Measurements from ENCODE around the gene ROBO3.

Gene ROBO3

GRCh38 chr11:124865181-124865901, at the start of gene ROBO3:
ROBO3 (plus strand) TSS chr11:124865432; CDS start chr11:124865578, 146 bp downstream.
- DNase-seq (ENCODE audit: low read depth), result no peak

- no peak for DNase-seq (ENCODE audit: low read depth)
These were observed 48.2 kb upstream of the ROBO3 start for GRCh38 chr11:124817036-124817435.

GRCh38 chr11:124821995-124822730, 43.1 kb upstream of the ROBO3 start:
- DNase-seq (ENCODE audit: low read depth), result no peak

- no peak for DNase-seq (ENCODE audit: low read depth)
These were observed 41.5 kb upstream of the ROBO3 start for GRCh38 chr11:124823512-124824376.

GRCh38 chr11:124825876-124826275, 39.4 kb upstream of the ROBO3 start:
- peak; percentile 26 for DNase-seq (ENCODE audit: low read depth)

- DNase-seq (ENCODE audit: low read depth), result peak; percentile 21
These were observed 35.2 kb upstream of the ROBO3 start for GRCh38 chr11:124829986-124830385.

- no peak for DNase-seq (ENCODE audit: low read depth)
These were observed 34.5 kb upstream of the ROBO3 start for GRCh38 chr11:124830749-124831148.

- no peak for DNase-seq (ENCODE audit: low read depth)
These were observed 33.3 kb upstream of the ROBO3 start for GRCh38 chr11:124831897-124832296.

GRCh38 chr11:124832571-124832970, 32.7 kb upstream of the ROBO3 start:
- no peak for DNase-seq (ENCODE audit: low read depth)

GRCh38 chr11:124834526-124835180, 30.6 kb upstream of the ROBO3 start:
- DNase-seq (ENCODE audit: low read depth), result no peak

GRCh38 chr11:124835918-124836317, 29.3 kb upstream of the ROBO3 start:
- DNase-seq (ENCODE audit: low read depth), result no peak

- peak; percentile 79 for DNase-seq (ENCODE audit: low read depth)
These were observed 27.8 kb upstream of the ROBO3 start for GRCh38 chr11:124837491-124837856.

- DNase-seq (ENCODE audit: low read depth), result no peak
These were observed 26.5 kb upstream of the ROBO3 start for GRCh38 chr11:124838805-124839127.

- DNase-seq (ENCODE audit: low read depth), result no peak
These were observed 25.9 kb upstream of the ROBO3 start for GRCh38 chr11:124839128-124839971.

- no peak for DNase-seq (ENCODE audit: low read depth)
These were observed 25.1 kb upstream of the ROBO3 start for GRCh38 chr11:124839972-124840621.

GRCh38 chr11:124840666-124841065, 24.6 kb upstream of the ROBO3 start:
- DNase-seq (ENCODE audit: low read depth), result no peak

- DNase-seq (ENCODE audit: low read depth), result peak; percentile 46
These were observed 24.0 kb upstream of the ROBO3 start for GRCh38 chr11:124841201-124841600.

GRCh38 chr11:124841840-124842239, 23.4 kb upstream of the ROBO3 start:
- no peak for DNase-seq (ENCODE audit: low read depth)

- DNase-seq (ENCODE audit: low read depth), result no peak
These were observed 22.9 kb upstream of the ROBO3 start for GRCh38 chr11:124842305-124842704.

- no peak for DNase-seq (ENCODE audit: low read depth)
These were observed 21.7 kb upstream of the ROBO3 start for GRCh38 chr11:124843616-124843910.

- DNase-seq (ENCODE audit: low read depth), result no peak
These were observed 20.6 kb upstream of the ROBO3 start for GRCh38 chr11:124844664-124845079.
